AG04450 (cell line): ENCODE results near the gene MST1R. TPM values are rescaled to one million over a fixed set of nuclear protein-coding genes. Genes with fewer than 3 reads are reported as not detected.
"Not testable (repeated sequence)": the region's sequence is repeated elsewhere in the genome, so short reads cannot be mapped to it uniquely, and the experiment has no call there.

Source experiments
- CTCF ChIA-PET: fragments of 300-600, 350-600 bp; formaldehyde crosslinking; extraction: SDS; loops from one replicate; lab custom pipeline; 2022; ENCODE audit warnings: antibody characterized with exemption, inconsistent platforms; lab: Charles Lee
- POLR2A ChIA-PET: fragments of 350-600 bp; formaldehyde crosslinking; extraction: SDS; loops from one replicate; lab custom pipeline; 2021; ENCODE audit warnings: antibody characterized with exemption, inconsistent platforms; lab: Yijun Ruan, JAX
- DNase-seq: peaks from one replicate; pipeline ENCODE4 v3.0.0-alpha.2; 2011; ENCODE audit warnings: low read depth, low spot score
- H3K27ac ChIP-seq: one replicate; pipeline ENCODE4 v1.5.1; 2012; ENCODE audit warnings: low read depth, low read length, control low read depth
- H3K27me3 ChIP-seq: one replicate; pipeline ENCODE4 v1.6.0; 2012; ENCODE audit warnings: low read length; ENCODE audit not compliant: control insufficient read depth, insufficient read depth
- H3K4me3 ChIP-seq: 2 replicates; pipeline ENCODE4 v1.5.1; 2011; ENCODE audit warnings: mild to moderate bottlenecking, low read depth, low read length, control low read depth
- H3K9me3 ChIP-seq: 2 replicates; pipeline ENCODE4 v1.5.1; 2012; ENCODE audit warnings: low read length; ENCODE audit not compliant: control insufficient read depth, insufficient read depth
- polyA plus RNA-seq: library from polyadenylated mRNA; depleted of rRNA; stranded (reverse); fragments of >200 nt; gene quantifications from 2 replicates; pipeline ENCODE4 v1.2.3, GENCODE V29; 2011
- TF ChIP-seq, protein P1 (sequence below): IDR thresholded peaks from 2 replicates; pipeline ENCODE4 v1.5.1; 2011; ENCODE audit warnings: low read depth, low read length, control low read depth, inconsistent platforms

Gene MST1R
- polyA plus RNA-seq, 1 experiment = 0.10 TPM

DNA sequence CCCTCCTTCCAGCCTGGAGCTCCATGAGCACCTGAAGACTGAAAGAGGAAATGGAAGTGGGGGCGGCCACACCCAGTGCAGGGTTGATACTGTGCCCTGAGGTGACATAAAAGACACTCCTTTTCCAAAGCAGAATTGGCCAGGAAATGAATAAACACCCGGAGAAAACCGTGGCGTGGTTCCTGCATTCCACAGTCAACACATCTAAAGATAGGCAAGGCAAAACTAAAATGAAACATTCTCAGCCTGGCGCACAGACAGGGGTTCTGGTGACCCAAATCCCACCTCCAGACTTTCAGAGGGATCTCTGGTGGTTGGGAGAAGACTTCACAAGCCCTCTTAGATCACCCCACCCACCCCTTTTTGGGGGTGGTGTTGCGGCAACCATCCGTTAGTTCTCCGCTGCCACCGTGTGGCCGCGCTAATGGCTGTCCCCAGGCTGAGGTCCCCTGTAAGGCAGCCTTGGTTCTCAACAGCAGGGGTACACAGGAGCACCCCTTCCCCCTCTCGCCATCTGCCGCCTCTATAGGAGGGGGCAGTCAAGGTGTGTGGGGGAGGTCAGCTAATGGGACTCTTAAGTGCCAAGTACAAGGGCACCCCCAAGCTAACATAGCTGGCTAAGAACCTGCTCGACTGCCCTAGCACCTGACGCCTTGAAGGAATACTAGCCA is 2.5 kb upstream of the MST1R start:
- no peaks in the 10 kb centered on the region for H3K27me3 ChIP-seq
- ChIA-PET POLR2A (no interaction called here), CTCF (interaction anchor here (0.7 to 2.0 kb wide), 4 partner anchors 57 to 105 kb away, joined by 3 to 10 read pairs (median 4); no protein-coding TSS in a partner anchor)
- H3K9me3 ChIP-seq = no peaks in the 10 kb centered on the region; the same call in 1 of the 2 replicates
- TF ChIP-seq, protein P1, sequence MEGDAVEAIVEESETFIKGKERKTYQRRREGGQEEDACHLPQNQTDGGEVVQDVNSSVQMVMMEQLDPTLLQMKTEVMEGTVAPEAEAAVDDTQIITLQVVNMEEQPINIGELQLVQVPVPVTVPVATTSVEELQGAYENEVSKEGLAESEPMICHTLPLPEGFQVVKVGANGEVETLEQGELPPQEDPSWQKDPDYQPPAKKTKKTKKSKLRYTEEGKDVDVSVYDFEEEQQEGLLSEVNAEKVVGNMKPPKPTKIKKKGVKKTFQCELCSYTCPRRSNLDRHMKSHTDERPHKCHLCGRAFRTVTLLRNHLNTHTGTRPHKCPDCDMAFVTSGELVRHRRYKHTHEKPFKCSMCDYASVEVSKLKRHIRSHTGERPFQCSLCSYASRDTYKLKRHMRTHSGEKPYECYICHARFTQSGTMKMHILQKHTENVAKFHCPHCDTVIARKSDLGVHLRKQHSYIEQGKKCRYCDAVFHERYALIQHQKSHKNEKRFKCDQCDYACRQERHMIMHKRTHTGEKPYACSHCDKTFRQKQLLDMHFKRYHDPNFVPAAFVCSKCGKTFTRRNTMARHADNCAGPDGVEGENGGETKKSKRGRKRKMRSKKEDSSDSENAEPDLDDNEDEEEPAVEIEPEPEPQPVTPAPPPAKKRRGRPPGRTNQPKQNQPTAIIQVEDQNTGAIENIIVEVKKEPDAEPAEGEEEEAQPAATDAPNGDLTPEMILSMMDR = peak; percentile 69
- DNase-seq = no peak
- H3K27ac ChIP-seq = no peak overlapping the region
- peak overlapping the region; percentile 8 for H3K4me3 ChIP-seq

DNA sequence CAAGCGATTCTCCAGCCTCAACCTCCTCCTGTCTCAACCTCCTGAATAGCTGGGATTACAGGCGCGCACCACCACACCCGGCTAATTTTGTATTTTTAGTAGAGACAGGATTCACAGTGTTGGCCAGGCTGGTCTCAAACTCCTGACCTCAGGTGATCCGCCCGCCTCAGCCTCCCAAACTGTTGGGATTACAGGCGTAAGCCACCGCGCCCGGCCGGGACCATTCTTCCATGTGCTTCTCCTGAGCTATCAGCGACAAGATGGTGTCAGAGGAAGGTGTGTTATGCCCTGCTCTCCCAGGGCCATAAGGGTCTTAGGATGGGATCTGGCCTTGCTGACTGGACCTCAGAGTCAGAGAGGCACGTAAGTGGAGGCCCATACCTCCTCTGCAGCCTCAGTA is 775 bp upstream of the MST1R start:
- H3K4me3 ChIP-seq, DNase-seq, H3K9me3 ChIP-seq, POLR2A ChIA-PET, CTCF ChIA-PET, H3K27me3 ChIP-seq, H3K27ac ChIP-seq: not testable (repeated sequence)

DNA sequence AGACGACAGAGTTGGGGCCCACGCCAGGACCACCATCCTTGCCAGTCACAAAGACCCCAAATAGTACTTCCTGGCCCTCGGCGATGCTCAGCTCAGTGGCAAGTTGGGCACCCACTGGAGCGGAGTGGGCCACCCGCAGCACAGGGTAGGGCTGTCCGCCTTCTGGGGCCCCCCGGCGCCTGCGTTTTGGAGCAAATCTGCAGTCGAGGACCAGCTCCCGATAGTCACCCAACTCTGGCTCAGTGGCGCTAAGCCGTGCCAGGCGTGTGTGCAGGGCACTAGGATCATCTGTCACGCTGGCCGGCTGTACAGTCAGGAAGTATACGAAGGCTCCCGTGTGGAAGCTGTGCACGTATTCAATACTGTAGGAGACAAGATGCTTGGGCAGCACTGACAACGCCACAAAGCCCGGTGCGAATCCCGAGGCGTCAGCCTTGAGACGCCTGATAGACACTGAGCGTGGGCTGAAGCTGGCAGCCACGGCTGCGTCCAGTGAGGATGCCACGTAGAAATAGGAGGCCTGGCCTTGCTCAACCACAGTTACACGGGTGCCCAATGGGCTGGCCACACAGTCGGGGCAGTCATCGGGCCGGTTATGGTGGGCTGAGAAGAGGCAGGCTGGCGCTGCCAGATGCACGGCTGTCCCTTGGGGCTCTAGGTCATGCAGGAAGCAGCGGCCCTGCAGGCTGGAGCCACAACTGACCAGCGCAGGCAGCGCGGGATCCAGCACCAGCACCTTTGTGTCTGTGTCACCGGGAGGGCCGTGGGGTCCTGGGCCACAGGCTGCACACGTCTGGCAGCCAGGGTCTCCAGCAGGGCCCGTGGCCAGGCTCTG is 945 bp downstream of the MST1R start:
- ChIA-PET POLR2A (interaction anchor here (1.1 kb wide), 1 partner anchor 45 kb away, joined by 6 read pairs; no protein-coding TSS in a partner anchor), CTCF (interaction anchor here (0.7 to 1.5 kb wide), 3 partner anchors 11 to 67 kb away, joined by 3 to 4 read pairs (median 3); no protein-coding TSS in a partner anchor)
- Histone ChIP-seq H3K4me3 (no peak overlapping the region), H3K9me3 (no peaks in the 10 kb centered on the region; the same call in 1 of the 2 replicates), H3K27me3 (no peaks in the 10 kb centered on the region), H3K27ac (no peak overlapping the region)
- TF ChIP-seq, protein P1 = no peak
- no peak for DNase-seq

DNA sequence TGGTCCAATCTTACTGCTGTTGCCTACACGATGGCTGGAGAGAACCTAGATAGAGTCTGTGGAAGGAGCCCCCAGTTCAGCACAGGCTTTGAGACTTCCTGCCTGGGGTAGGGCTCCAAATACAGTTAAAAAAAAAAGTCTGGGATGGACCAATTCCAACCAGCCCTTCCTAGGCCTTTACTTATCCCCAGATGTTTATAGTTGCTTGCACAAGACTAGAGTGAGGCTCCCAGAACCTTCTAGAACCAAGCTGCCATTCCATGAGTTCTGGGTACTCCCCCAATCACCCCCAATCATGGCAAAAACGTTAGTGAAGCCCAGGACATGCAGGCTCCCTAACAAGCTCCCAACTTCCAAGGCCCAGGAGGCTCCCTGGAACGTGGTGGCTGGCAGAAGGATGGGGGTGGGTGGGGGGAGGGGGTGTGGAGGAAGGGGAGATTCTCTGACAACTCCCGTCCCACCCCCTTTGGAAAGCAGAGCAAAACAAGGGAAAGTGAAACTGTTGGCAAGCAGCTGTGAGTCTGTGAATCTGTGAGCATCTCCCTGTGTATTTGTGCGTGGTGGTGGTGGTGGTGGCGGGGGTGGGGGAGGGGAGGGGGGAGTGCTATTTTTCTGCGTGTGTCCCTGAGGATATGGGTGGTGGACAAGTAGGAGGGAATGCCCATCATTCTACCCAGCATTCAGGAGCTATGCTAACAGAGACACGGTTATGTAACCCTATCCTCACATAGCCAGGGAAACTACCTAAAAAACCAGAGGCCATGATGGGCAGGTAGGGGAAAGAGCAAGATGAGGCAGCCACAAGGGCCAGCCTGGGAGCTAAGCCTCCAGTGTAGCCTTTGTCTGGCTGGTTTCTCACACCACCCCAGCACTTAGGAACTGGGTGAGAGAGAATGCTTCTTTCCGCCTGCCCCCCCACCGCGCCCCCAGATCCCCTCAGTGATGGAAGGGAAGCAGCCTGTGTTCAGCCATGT is 2.0 kb downstream of the MST1R start:
- POLR2A ChIA-PET = interaction anchor here (0.6 to 1.1 kb wide), 2 partner anchors 44 to 285 kb away, joined by 3 to 6 read pairs; no protein-coding TSS in a partner anchor
- no peak for DNase-seq
- CTCF ChIA-PET = interaction anchor here (0.7 to 1.5 kb wide), 3 partner anchors 10 to 66 kb away, joined by 3 to 4 read pairs (median 3); no protein-coding TSS in a partner anchor

More for the DNA sequence above, 2.0 kb downstream of the MST1R start:
- no peaks in the 10 kb centered on the region for H3K27me3 ChIP-seq
- no peak overlapping the region for H3K27ac ChIP-seq
- H3K9me3 ChIP-seq = no peaks in the 10 kb centered on the region; the same call in 1 of the 2 replicates
- H3K4me3 ChIP-seq = no peak overlapping the region
- TF ChIP-seq, protein P1 = no peak
